ENCODE results near the gene SH2D4B.

DNA sequence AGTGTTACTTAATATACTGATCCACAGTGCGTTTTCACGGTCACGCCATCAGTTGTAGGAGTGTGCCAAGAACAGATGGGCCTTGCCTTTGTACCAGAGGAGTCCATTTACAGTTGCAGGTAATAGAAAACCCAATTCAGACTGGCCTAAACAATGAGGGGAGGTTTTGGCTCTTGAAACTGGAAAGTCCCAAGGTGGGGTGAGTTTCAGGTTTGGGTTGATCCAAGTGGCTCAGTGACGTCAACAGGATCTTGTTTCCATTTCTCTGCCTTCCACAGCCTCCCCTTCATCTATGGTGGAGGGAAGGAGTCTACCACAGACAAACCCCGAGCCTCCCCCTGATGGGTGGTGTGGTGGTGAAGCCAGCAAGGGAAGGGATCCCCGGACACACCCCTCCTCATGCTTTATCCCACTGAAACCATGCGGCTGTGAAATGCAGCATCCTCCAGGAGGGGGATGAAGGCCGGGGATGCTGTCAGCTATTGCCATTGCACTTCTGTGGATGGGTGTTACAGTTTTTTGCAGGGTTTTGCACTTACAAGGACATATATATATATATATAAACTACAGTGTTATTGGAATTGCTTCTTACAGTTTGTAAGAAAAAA, 14.8 kb upstream of the SH2D4B start:
- TF ChIP-seq, protein P1, sequence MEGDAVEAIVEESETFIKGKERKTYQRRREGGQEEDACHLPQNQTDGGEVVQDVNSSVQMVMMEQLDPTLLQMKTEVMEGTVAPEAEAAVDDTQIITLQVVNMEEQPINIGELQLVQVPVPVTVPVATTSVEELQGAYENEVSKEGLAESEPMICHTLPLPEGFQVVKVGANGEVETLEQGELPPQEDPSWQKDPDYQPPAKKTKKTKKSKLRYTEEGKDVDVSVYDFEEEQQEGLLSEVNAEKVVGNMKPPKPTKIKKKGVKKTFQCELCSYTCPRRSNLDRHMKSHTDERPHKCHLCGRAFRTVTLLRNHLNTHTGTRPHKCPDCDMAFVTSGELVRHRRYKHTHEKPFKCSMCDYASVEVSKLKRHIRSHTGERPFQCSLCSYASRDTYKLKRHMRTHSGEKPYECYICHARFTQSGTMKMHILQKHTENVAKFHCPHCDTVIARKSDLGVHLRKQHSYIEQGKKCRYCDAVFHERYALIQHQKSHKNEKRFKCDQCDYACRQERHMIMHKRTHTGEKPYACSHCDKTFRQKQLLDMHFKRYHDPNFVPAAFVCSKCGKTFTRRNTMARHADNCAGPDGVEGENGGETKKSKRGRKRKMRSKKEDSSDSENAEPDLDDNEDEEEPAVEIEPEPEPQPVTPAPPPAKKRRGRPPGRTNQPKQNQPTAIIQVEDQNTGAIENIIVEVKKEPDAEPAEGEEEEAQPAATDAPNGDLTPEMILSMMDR (conservative IDR thresholded peaks at IDR 0.05; ENCODE audit: low read depth, low read length): no peak
- no peak for TF ChIP-seq EZH2phosphoT487 (IDR thresholded peaks at IDR 0.05; ENCODE audit: borderline replicate concordance, low read length)

Data from PC-3 (cell line).